HG03378 (cell line): ENCODE data around the gene ALPL.
"Not testable (repeated sequence)": the region's sequence is repeated elsewhere in the genome, so short reads cannot be mapped to it uniquely, and the experiment has no call there.

Experiments
- ATAC-seq: cut with Tn5 transposase; IDR thresholded peaks from one replicate; pipeline ENCODE4 v1.9.1; 2021; ENCODE audit warnings: mild to moderate bottlenecking, moderate library complexity; ENCODE audit not compliant: unreplicated experiment

Gene ALPL

GRCh38 chr1:21553116-21553926 is 44.1 kb downstream of the ALPL start:
- ATAC-seq = no peak

GRCh38 chr1:21559788-21560567 is 50.8 kb downstream of the ALPL start:
- no peak for ATAC-seq

GRCh38 chr1:21560916-21561638 is 51.9 kb downstream of the ALPL start:
- no peak for ATAC-seq

- ATAC-seq = no peak
These were observed 53.7 kb downstream of the ALPL start for GRCh38 chr1:21562896-21563295.

GRCh38 chr1:21563971-21564370 is 54.7 kb downstream of the ALPL start:
- ATAC-seq = no peak

- no peak for ATAC-seq
These were observed 55.4 kb downstream of the ALPL start for GRCh38 chr1:21564521-21565095.

- no peak for ATAC-seq
These were observed 56.1 kb downstream of the ALPL start for GRCh38 chr1:21565285-21565684.

GRCh38 chr1:21566361-21566760 is 57.1 kb downstream of the ALPL start:
- ATAC-seq = not testable (repeated sequence)

GRCh38 chr1:21567241-21568005 is 58.2 kb downstream of the ALPL start:
- ATAC-seq = no peak

- no peak for ATAC-seq
These were observed 59.0 kb downstream of the ALPL start for GRCh38 chr1:21568006-21568746.

- no peak for ATAC-seq
These were observed 59.7 kb downstream of the ALPL start for GRCh38 chr1:21568809-21569385.

GRCh38 chr1:21569820-21570527 is 60.8 kb downstream of the ALPL start:
- ATAC-seq = no peak

- ATAC-seq = no peak
These were observed 61.3 kb downstream of the ALPL start for GRCh38 chr1:21570528-21570875.

GRCh38 chr1:21570885-21571284 is 61.7 kb downstream of the ALPL start:
- ATAC-seq = no peak

- no peak for ATAC-seq
These were observed 63.0 kb downstream of the ALPL start for GRCh38 chr1:21572221-21572620.

- ATAC-seq = no peak
These were observed 63.6 kb downstream of the ALPL start for GRCh38 chr1:21572735-21573277.

- no peak for ATAC-seq
These were observed 64.3 kb downstream of the ALPL start for GRCh38 chr1:21573475-21573874.

GRCh38 chr1:21573971-21574465 is 64.8 kb downstream of the ALPL start:
- ATAC-seq = no peak
